Measurements from ENCODE around the gene LEP. TPM values are rescaled to one million over a fixed set of nuclear protein-coding genes. Genes with fewer than 3 reads are reported as not detected.

LEP gene
- total RNA-seq (1 to 10 TPM in 1 of 4 donors, under 1 TPM in 2, not detected in 1; 0.16 to 1.4 (median 0.27) TPM), polyA plus RNA-seq (1 to 10 TPM in 1 of 3 donors, not detected in 2; 5.4 TPM)

GRCh38 chr7:128240696-128241386, at the start of gene LEP:
TSS of gene LEP (plus strand) at chr7:128241278. CDS start at chr7:128252019, 10,741 bp downstream.
- H3K4me3 ChIP-seq = no peak within 1 kb of the TSS
- no peak for TF ChIP-seq CTCF (IDR thresholded peaks at IDR 0.05)
- TF ChIP-seq POLR2A (IDR thresholded peaks at IDR 0.05) = no peak
- TF ChIP-seq POLR2AphosphoS5 (IDR thresholded peaks at IDR 0.05) = no peak
- no peak for TF ChIP-seq EP300 (IDR thresholded peaks at IDR 0.05)
- intact Hi-C loops (cut with DNase I) = no loop called here
- H3K27me3 ChIP-seq = peaks cover 8 to 34% (median 18%) of the 10 kb centered on the region in 3 donors
- no peak for DNase-seq
- no peak within 1 kb of the TSS for H3K27ac ChIP-seq
- H3K36me3 ChIP-seq = no peaks in the 10 kb centered on the region
- H3K9me3 ChIP-seq = peaks cover 0 to 4% (median 2%) of the 10 kb centered on the region in 4 donors
- 28 to 54% methylated on average over 67 of the region's 67 CpGs for WGBS, 2 donors
- no peaks in the 10 kb centered on the region for H3K4me1 ChIP-seq

GRCh38 chr7:128192497-128193142, 48.5 kb upstream of the LEP start:
- Histone ChIP-seq H3K36me3 (no peaks in the 10 kb centered on the region), H3K27me3 (peaks cover 0 to 22% (median 9%) of the 10 kb centered on the region in 3 donors), H3K4me3 (no peak overlapping the region), H3K9me3 (peaks cover 0 to 12% (median 8%) of the 10 kb centered on the region in 4 donors), H3K27ac (no peak overlapping the region), H3K4me1 (no peaks in the 10 kb centered on the region)
- DNase-seq = peak; percentile 21
- TF ChIP-seq CTCF (IDR thresholded peaks at IDR 0.05) (no peak), EP300 (IDR thresholded peaks at IDR 0.05) (no peak), POLR2A (IDR thresholded peaks at IDR 0.05) (no peak), POLR2AphosphoS5 (IDR thresholded peaks at IDR 0.05) (no peak)
- intact Hi-C loops (cut with DNase I) = no loop called here
- 44 to 51% methylated on average over 19 of the region's 19 CpGs for WGBS, 2 donors

- peak; percentile 0 for DNase-seq
- Histone ChIP-seq H3K36me3 (no peaks in the 10 kb centered on the region), H3K4me1 (no peaks in the 10 kb centered on the region), H3K27me3 (peaks cover 0 to 22% (median 9%) of the 10 kb centered on the region in 3 donors), H3K27ac (no peak overlapping the region), H3K9me3 (peaks cover 0 to 12% (median 8%) of the 10 kb centered on the region in 4 donors), H3K4me3 (no peak overlapping the region)
- WGBS, 2 donors = 68 to 69% methylated on average over 3 of the region's 3 CpGs
- intact Hi-C loops (cut with DNase I) = no loop called here
- TF ChIP-seq EP300 (IDR thresholded peaks at IDR 0.05) (no peak), POLR2A (IDR thresholded peaks at IDR 0.05) (no peak), CTCF (IDR thresholded peaks at IDR 0.05) (no peak), POLR2AphosphoS5 (IDR thresholded peaks at IDR 0.05) (no peak)
These were observed 46.4 kb upstream of the LEP start for GRCh38 chr7:128194533-128195282.

- TF ChIP-seq POLR2A (IDR thresholded peaks at IDR 0.05) (no peak), CTCF (IDR thresholded peaks at IDR 0.05) (no peak), EP300 (IDR thresholded peaks at IDR 0.05) (no peak), POLR2AphosphoS5 (IDR thresholded peaks at IDR 0.05) (no peak)
- H3K4me3 ChIP-seq = no peak overlapping the region
- WGBS, 2 donors = 87 to 92% methylated on average over 1 of the region's 1 CpG
These were observed 43.5 kb upstream of the LEP start for GRCh38 chr7:128197589-128197988.

More at GRCh38 chr7:128197589-128197988, 43.5 kb upstream of the LEP start:
- H3K27me3 ChIP-seq = peaks cover 6 to 34% (median 22%) of the 10 kb centered on the region in 3 donors
- H3K36me3 ChIP-seq = no peaks in the 10 kb centered on the region
- DNase-seq = peak; percentile 38
- H3K9me3 ChIP-seq = peaks cover 0 to 12% (median 8%) of the 10 kb centered on the region in 4 donors
- H3K4me1 ChIP-seq = peaks cover 0 to 11% (median 9%) of the 10 kb centered on the region in 4 donors
- intact Hi-C loops (cut with DNase I) = no loop called here
- no peak overlapping the region for H3K27ac ChIP-seq
